Pulmonary artery endothelial cell (primary cell): ENCODE data around the gene GBX2. TPM values are rescaled to one million over a fixed set of nuclear protein-coding genes. Genes with fewer than 3 reads are reported as not detected.

ENCODE experiments used
- DNase-seq: peaks from one replicate; pipeline ENCODE4 v3.0.0-alpha.2; 2011; ENCODE audit warnings: low read depth, low spot score
- total RNA-seq: library from RNA; depleted of rRNA; stranded (reverse); fragments of >200 nt; gene quantifications from 2 replicates; pipeline ENCODE4 v1.2.3, GENCODE V29; 2014

GBX2 gene
- total RNA-seq, 1 donor from 2014 or later, result 6.4 TPM

- DNase-seq, result no peak
Measured at GRCh38 chr2:236169151-236169721, 1.1 kb upstream of the GBX2 start.

- no peak for DNase-seq
Measured at GRCh38 chr2:236167297-236168109, 683 bp downstream of the GBX2 start.

GRCh38 chr2:236166796-236167296 lies 1.3 kb downstream of the GBX2 start:
- no peak for DNase-seq

DNA sequence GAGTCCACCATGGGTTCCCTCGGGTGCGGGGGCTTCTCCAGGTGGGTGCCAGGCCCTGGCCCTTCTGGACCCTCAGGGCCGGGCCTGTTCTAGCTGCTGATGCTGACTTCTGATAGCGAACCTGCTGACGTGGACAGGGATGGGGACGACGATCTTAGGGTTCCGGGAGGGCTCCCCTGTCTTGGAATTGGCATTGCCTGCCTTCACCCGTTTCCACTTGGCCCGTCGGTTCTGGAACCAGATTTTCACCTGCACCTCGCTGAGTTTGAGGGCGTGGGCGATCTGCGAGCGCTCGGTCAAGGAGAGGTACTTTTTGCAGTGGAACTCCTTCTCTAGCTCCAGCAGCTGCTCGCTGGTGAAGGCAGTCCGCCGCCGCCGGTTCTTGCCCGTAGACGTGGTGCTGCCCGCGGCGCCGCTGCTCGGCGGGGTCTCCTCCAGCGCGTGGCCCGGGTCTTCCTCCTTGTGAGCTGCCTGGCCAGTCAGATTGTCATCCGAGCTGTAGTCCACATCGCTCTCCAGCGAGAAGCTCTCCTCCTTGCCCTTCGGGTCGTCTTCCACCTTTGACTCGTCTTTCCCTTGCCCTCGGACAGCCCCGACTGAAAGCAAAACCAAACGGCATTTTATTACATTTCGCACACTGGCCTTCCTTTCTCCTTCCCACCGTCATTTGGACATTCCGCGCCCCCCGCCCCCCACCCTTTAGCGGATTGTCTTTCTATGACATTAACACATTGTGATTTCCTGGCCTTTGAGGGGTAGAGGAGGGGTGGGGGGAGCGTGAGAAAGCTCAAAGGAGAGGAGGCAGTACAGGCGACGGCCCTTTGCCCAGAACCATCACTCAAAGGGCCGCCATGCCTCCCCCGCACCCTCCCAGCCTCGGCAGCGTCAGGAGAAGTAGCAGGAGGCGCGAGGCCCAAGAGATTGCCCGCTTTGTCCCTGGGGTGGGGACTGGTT lies 2.1 kb downstream of the GBX2 start:
- no peak for DNase-seq

GRCh38 chr2:236164925-236165841 lies 3.0 kb downstream of the GBX2 start:
- DNase-seq, result no peak

GRCh38 chr2:236164201-236164924 lies 3.8 kb downstream of the GBX2 start:
- DNase-seq, result no peak

DNA sequence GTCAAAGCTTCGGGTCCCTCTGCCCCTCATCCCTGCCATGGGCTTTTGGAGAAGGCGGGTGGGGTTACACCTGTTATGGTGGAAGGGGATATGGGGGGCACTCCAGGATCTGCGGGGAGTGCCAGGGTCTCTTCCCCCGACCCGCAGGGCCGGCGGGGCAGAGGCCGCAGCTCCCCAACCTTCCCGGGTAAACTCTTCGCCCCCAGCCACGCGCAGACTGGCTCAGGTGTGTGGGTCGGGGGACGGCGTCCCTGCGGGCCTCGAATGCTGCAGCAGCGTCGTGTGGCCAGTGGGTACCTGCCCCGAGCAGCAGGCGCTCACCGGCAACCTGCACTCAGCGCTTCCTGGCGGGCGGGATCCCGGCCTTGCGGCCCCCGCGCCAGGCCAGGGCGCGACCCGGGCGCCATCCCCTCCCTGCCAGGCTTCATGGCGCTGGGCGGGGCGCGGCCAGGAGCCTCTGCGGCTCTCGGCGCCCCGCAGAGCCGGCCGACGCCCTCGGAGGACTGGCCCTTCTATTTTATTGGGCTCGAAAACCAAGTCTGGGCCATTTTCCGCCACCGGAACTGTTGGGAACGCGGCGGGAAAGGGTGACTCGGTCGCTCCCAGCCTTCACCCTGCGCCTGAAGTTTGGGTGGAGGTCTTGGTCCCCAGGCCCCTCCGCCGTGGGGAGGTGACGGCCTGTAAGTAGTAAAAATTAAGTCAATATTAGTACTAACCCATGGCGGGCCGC lies 4.5 kb downstream of the GBX2 start:
- DNase-seq, result no peak

DNA sequence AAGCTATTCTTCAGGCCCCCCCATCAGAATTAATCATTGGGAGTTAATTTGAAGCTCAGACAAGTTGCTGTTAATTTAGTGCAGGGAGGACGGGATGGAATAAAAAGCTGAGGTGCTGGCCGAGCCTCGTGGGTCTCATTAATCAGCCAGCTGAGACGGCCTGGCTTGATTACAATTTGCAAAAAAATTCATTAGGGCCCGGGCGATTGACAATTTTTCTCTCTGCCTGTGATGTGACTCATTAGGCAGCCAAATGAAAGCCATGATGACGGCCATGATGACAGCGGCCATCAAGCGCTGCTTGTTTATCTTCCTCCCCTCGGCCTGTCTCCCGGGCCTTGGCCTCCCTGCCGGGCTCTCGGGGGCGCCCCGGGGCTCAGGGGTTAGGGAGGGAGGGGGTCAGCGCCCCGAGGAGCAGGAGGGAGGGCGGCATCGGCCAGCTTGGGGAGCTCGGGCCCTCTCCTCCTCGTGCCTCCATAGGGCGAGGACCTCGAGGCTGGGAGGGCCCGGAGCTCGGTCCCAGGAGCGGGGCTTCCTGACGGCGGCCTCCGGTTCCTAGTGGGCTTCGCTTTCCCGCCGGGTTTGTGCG lies 5.2 kb downstream of the GBX2 start:
- DNase-seq, result no peak

- no peak for DNase-seq
Measured at GRCh38 chr2:236162031-236162845, 5.9 kb downstream of the GBX2 start.

DNA sequence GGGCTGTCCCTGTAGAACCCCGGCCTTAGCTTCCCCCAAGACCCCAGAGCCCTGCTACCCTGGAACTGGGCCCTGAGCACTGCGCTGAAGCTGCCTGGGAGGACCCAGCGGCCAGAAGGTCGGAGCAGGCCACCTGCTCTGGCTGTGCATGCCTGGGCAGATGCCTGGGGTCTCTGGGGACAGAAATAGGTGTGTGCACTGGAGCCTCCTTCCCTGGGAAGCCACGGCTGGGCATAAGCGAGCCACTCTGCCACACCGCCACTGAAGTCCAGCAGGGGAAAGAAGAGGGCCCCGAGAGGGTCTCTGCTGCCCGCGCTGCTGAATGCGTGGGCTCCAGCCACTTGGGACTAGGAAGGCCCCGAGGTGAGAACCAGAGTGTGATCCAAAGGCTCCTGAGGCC lies 6.7 kb downstream of the GBX2 start:
- DNase-seq, result no peak

DNA sequence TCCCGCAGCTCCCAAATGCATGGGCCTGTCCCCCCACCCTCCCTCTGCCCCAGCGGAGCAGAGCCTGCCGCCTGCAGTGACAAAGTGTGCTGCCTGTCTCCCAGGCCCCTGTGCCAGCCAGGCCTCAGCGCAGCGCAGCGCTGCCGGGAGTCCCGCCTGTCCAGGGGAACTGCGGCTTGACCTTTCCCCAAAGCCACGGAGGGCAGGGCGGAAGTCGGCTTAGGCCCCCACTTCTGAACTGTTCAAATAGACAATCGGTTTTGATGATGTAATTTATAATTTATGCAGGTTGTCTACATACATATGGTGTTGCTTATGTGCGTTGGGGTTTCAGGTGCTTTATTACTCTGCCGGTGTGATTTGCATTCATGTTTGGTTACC lies 7.1 kb downstream of the GBX2 start:
- DNase-seq, result no peak

DNA sequence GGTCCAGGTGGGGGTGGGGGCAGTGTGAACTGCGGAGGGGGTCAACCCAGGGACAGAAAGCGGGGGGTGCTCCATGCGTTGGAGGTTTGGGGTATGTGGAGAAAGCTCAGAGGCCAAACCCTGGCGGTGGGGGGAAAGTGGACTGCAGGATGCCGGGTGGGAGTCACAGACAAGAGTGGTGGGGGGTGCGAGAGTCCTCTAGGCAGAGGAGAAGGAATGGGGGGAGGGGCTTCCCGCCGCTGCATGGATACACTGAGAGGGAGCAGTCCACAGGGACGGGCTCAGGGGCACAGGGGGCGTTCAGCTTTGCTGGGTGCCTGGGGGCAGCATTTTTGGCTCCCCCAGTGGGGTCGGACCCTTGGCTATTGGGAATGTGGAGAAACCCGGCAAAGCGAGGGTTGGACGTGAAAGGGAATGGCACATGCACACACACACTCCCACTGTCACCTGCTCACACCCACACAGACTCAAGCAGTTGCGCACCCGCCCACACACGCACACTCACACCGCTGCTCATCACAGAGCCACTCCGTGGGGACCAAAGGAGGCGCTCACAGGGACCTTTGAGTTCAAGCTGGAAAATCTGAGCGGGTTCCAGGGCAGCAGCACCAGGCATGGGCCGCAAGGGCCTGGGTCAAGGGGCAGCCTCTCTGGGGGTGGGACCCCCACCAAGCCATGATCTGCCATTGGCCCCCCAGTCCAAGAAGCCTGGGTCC lies 7.7 kb downstream of the GBX2 start:
- no peak for DNase-seq

- DNase-seq, result no peak
Measured at GRCh38 chr2:236159778-236160170, 8.4 kb downstream of the GBX2 start.

DNA sequence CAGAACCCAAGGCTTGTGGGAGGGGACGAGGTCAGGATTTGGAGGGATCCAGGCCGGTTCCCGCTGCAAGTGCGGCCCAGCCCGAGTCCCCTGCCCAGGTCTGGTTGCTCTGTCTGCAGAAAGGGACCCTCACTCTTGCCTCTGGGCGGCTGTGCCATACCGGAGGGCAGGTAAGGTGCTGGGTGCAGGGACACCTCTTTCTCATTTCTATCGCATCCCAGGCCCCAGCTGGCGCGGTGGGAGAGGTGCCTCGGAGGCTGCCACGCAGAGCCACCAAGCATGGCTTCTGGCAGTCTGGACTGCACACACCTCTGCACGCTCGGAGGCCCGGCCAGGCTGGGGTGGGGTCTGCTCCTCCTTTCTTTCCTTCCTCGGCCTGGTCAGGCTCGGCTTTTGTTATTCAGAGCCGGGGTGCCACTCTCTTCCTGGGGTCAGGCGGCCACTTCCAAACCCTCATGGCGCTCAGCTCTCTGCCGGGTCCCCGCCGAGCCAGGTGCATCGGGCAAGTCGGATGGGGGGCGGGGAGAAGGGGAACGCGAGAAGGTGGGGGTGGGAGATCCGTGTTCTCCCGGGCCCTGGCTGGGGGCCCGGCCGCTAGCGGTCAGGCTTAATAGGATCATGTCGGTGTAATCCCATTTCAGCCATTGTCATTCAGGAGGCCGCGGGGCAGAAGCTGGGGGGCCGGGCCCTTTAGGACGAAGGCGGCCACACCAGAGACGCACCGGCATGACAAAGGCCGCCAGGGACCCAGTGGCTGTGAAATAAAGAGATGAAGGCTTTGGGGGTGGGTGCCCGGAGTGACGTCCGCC lies 9.0 kb downstream of the GBX2 start:
- DNase-seq, result no peak

DNA sequence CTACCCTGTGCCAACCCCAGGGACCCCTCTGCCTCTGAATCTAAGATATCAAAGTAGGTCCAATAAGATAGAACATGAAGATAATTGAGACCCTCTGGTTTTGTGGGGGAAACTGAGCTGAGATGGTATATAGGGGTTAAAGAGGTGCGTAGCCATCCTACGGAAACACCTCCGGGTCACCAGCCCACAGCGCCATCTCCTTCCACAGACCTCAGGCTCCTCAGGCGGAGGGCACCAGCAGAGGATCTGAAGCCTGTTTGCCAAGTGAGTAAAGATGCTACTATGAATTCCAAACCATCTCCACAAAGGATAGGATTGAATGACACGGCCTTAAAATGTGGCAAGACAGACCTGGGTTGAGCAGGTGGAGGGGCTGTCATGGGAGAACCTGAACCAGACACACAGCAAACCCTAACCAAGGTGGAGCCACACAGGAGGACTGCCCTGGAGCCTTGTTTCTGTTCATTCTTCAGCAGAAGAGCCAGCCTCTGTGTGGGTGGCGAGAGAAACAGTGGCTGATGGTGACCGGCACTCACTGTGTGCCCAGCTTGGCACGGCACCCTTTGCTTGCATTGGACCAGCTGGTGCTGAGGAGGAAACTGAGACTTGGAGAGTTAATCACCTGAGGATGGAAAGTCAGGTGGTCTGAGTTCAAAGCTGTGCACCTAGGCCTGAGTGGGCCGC lies 10.2 kb downstream of the GBX2 start:
- DNase-seq, result no peak

- DNase-seq, result no peak
Measured at GRCh38 chr2:236157366-236157765, 10.8 kb downstream of the GBX2 start.
